K562 (cell line): Measurements from ENCODE around the gene CNPY4. TPM values are rescaled to one million over a fixed set of nuclear protein-coding genes. Genes with fewer than 3 reads are reported as not detected.

ENCODE experiments used
- ATF1 ChIP-seq, 2 experiments: fragments of 450-650 bp in 1 of 2; IDR thresholded peaks; 2 replicates each; pipeline ENCODE4 v1.6.1; 2016; ENCODE audit warnings: missing compliant biosample characterization in 1 of 2, missing genetic modification characterization in 1 of 2
- C11orf30 ChIP-seq: fragments of 450-650 bp; IDR thresholded peaks from 2 replicates; pipeline ENCODE4 v1.6.1; 2016; ENCODE audit warnings: low read depth, mild to moderate bottlenecking
- EHMT2 ChIP-seq: fragments of 450-650 bp; IDR thresholded peaks from 2 replicates; pipeline ENCODE4 v1.6.1; 2018; ENCODE audit warnings: antibody characterized with exemption
- ELF1 ChIP-seq: fragments of 200-800 bp; sonication (Bioruptor generic); IDR thresholded peaks from 2 replicates; pipeline ENCODE4 v1.6.1; 2016; ENCODE audit warnings: missing genetic modification characterization, missing compliant biosample characterization
- GTF2E2 ChIP-seq: fragments of 200-800 bp; sonication (Bioruptor generic); IDR thresholded peaks from 2 replicates; pipeline ENCODE4 v1.6.1; 2016; ENCODE audit warnings: missing genetic modification characterization, missing compliant biosample characterization
- HLTF ChIP-seq: fragments of 450-650 bp; IDR thresholded peaks from 2 replicates; pipeline ENCODE4 v1.6.1; 2016
- HMG20B ChIP-seq: fragments of 250-450 bp; sonication (Bioruptor Pico); IDR thresholded peaks from 2 replicates; pipeline ENCODE4 v1.5.0; 2021; ENCODE audit warnings: mild to moderate bottlenecking
- KLF13 ChIP-seq: fragments of 450-650 bp; IDR thresholded peaks from 2 replicates; pipeline ENCODE4 v1.6.1; 2016; ENCODE audit warnings: missing genetic modification characterization, low read depth, mild to moderate bottlenecking, missing compliant biosample characterization, moderate library complexity, borderline replicate concordance
- KLF16 ChIP-seq: IDR thresholded peaks from 2 replicates; pipeline ENCODE4 v1.6.1; 2016; ENCODE audit warnings: antibody characterized with exemption
- MAX ChIP-seq: sonication (generic); formaldehyde crosslinking; IDR thresholded peaks from 2 replicates; pipeline ENCODE4 v1.9.0; 2022; ENCODE audit warnings: mild to moderate bottlenecking, missing genetic modification reagents
- PTTG1 ChIP-seq: fragments of 450-650 bp; IDR thresholded peaks from 2 replicates; pipeline ENCODE4 v1.6.1; 2016; ENCODE audit warnings: low read depth, mild to moderate bottlenecking, missing genetic modification characterization, missing compliant biosample characterization
- PYGO2 ChIP-seq: fragments of 450-650 bp; IDR thresholded peaks from 2 replicates; pipeline ENCODE4 v1.6.1; 2016; ENCODE audit warnings: mild to moderate bottlenecking, missing genetic modification characterization, moderate library complexity, missing compliant biosample characterization
- RBM15 ChIP-seq: fragments of 200-400 bp; formaldehyde crosslinking; IDR thresholded peaks from 2 replicates; pipeline ENCODE4 v1.6.1; 2018; ENCODE audit warnings: mild to moderate bottlenecking, low read length, moderate library complexity; ENCODE audit not compliant: insufficient read depth
- SMAD2 ChIP-seq: fragments of 150-350 bp; IDR thresholded peaks from 2 replicates; pipeline ENCODE4 v1.6.1; 2014; ENCODE audit warnings: low read depth, mild to moderate bottlenecking, low read length
- SNRNP70 ChIP-seq: fragments of 200-400 bp; formaldehyde crosslinking; optimal IDR thresholded peaks from 2 replicates; pipeline ENCODE3; 2017; ENCODE audit warnings: low read depth, low read length
- TCF7 ChIP-seq: sonication (generic); IDR thresholded peaks from 2 replicates; pipeline ENCODE4 v1.6.1; 2016; ENCODE audit warnings: antibody characterized with exemption, borderline replicate concordance
- TEAD2 ChIP-seq: fragments of 450-650 bp; IDR thresholded peaks from 2 replicates; pipeline ENCODE4 v1.6.1; 2016; ENCODE audit warnings: missing genetic modification characterization, control low read depth, missing compliant biosample characterization
- ZBTB11 ChIP-seq, 3 experiments: fragments of 200-800 bp in 1 of 3; fragments of 250-450 bp in 1 of 3; fragments of 450-650 bp in 1 of 3; sonication (Bioruptor Pico) in 1 of 3; sonication (Bioruptor generic) in 1 of 3; formaldehyde crosslinking in 1 of 3; IDR thresholded peaks; 2 replicates each; pipeline versions ENCODE4 v1.6.1 to v1.8.0; 2016 to 2022; ENCODE audit warnings: mild to moderate bottlenecking in 2 of 3, missing genetic modification characterization in 2 of 3, missing compliant biosample characterization in 1 of 3, moderate library complexity in 1 of 3
- ZBTB2 ChIP-seq: fragments of 450-650 bp; IDR thresholded peaks from 2 replicates; pipeline ENCODE4 v1.6.1; 2016; ENCODE audit warnings: antibody characterized with exemption
- ZFP36 ChIP-seq: fragments of 150-350 bp; IDR thresholded peaks from 2 replicates; pipeline ENCODE4 v1.6.1; 2018; ENCODE audit warnings: low read length, low read depth; ENCODE audit not compliant: partially characterized antibody
- ZNF146 ChIP-seq: IDR thresholded peaks from one replicate; pipeline ENCODE4 v1.6.1; 2018; ENCODE audit warnings: missing compliant biosample characterization; ENCODE audit not compliant: unreplicated experiment
- ZNF274 ChIP-seq: IDR thresholded peaks from 2 replicates; pipeline ENCODE4 v1.6.1; 2011; ENCODE audit warnings: low read depth, mild to moderate bottlenecking, low read length, moderate library complexity, borderline replicate concordance
- ZNF75A ChIP-seq: fragments of 450-650 bp; formaldehyde crosslinking; IDR thresholded peaks from 2 replicates; pipeline ENCODE4 v1.4.0; 2020; ENCODE audit warnings: mild to moderate bottlenecking
- ZNF76 ChIP-seq: fragments of 250-450 bp; sonication (Bioruptor Pico); IDR thresholded peaks from 2 replicates; pipeline ENCODE4 v1.4.0; 2020; ENCODE audit warnings: mild to moderate bottlenecking, moderate library complexity, borderline replicate concordance
- polyA plus RNA-seq, 8 experiments: library from polyadenylated mRNA; depleted of rRNA in 4 of 8; stranded (reverse) in 5 of 8; unstranded in 3 of 8; fragments of >200 nt; fragmentation: Nextera tagmentation in 2 of 8; fragmentation: Illumina TruSeq in 1 of 8; extraction: Ambion mirVana in 2 of 8; extraction: Trizol in 1 of 8; gene quantifications; 2 replicates each; pipeline versions ENCODE4 v1.2.1 to v1.2.3, GENCODE V29; 2011 to 2014; ENCODE audit warnings: inconsistent platforms in 1 of 8, missing spikeins in 1 of 8
- total RNA-seq, 7 experiments: library from RNA; depleted of rRNA in 6 of 7; stranded (reverse); fragments of >200 nt in 6 of 7; fragmentation: Illumina TruSeq in 2 of 7; extraction: Trizol in 2 of 7; gene quantifications; 2 replicates each; pipeline versions ENCODE4 v1.2.1 to v1.2.3, GENCODE V29; 2011 to 2021; ENCODE audit warnings: low replicate concordance in 1 of 7

The CNPY4 gene
- total and polyA plus RNA-seq, 9 of the 15 experiments (the other 6 are each of a cell fraction or from before 2014, with no cell fraction given) = 1.9 to 11.2 (median 7.0) TPM

DNA sequence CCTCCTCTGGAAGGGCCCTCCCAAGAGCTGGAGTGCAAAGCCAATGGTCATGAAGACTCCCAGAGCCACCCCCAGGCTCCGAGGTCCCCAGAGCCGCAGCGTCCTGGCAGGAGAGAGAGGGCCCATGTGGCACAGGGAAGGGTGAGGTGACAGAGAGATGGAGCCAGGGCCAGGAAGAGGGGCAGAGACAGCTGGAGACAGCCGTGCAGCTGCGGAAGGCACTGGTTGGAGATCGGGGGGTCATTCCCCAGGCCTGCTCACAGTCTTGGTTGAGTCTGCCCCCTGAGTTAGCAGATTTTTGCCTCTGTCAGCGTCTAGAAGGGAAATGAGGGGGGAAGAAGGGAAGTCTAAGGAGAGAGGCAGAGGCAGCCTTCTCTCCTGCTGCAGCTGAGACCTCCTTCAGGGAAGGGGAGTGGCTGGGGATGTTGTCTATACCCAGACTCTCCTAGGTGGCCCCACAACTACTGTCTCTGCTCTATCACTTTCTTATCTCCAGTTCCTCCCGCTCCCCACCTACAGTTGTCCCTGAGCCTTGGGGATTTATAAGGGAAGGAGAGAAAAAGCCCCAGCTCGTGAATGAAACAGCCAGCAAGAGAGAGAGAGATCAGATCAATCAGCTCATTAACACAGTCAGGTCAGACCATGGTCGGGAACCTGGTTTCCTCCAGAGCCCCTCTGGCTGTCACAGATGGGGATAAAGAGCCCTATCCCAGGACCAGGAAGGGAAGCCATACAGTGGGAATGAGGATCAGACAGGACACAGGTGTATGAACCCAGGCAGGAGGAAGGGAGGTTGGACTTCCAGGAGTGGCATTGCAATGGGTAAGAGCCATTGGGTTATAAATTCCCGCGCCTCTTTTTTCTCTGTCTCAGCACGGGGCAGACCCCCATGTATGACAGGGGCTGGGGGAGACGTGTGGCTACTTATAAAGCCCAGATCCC is 47.8 kb downstream of the CNPY4 start (continued):
- TF ChIP-seq ZBTB11 (CRISPR knock-in tag; IDR thresholded peaks at IDR 0.05) (no peak), SMAD2 (no peak), PYGO2 (tag) (no peak), GTF2E2 (tag) (no peak), ZNF76 (CRISPR knock-in tag) (no peak), HLTF (no peak), HMG20B (no peak), ATF1 (CRISPR knock-in tag; IDR thresholded peaks at IDR 0.05) (no peak), ATF1 (tag; IDR thresholded peaks at IDR 0.05) (no peak), ZNF146 (CRISPR knock-in tag) (no peak), MAX (CRISPR knock-in tag) (no peak), ZBTB2 (no peak), ZNF75A (CRISPR knock-in tag) (no peak), SNRNP70 (no peak), TCF7 (no peak), RBM15 (no peak), EHMT2 (no peak), KLF13 (no peak), PTTG1 (tag) (no peak), ELF1 (tag) (peak; percentile 39), C11orf30 (peak; percentile 66; the same call in 1 of the 2 replicates), ZNF274 (no peak), ZFP36 (no peak), TEAD2 (tag) (no peak), KLF16 (no peak)
